Thymus (tissue), 11 donors: ENCODE measurements around the gene VPS8. TPM values are rescaled to one million over a fixed set of nuclear protein-coding genes. Genes with fewer than 3 reads are reported as not detected.
A peak's percentile ranks its signal among the peaks of the same experiment; 100 is the strongest.

Source experiments
- DNase-seq, 9 donors: peaks; one replicate each; pipeline ENCODE4 v3.0.0-alpha.2; 2013; ENCODE audit warnings: low spot score in 9 of 9, low read depth in 6 of 9, missing footprints in 1 of 9
- H3K27ac ChIP-seq, 2 donors: one replicate each; pipeline ENCODE4 v1.5.1; 2013; ENCODE audit warnings: control low read depth in 1 of 2, low read depth in 1 of 2, low read length in 1 of 2, mild to moderate bottlenecking in 1 of 2, moderate library complexity in 1 of 2
- H3K27me3 ChIP-seq, 2 donors: one replicate each; pipeline ENCODE4 v1.5.1; 2013; ENCODE audit warnings: low read length in 1 of 2; ENCODE audit not compliant: control insufficient read depth in 2 of 2, insufficient read depth in 1 of 2
- H3K36me3 ChIP-seq, 2 donors: one replicate each; pipeline ENCODE4 v1.5.1; 2013; ENCODE audit warnings: low read length in 1 of 2, mild to moderate bottlenecking in 1 of 2, moderate library complexity in 1 of 2; ENCODE audit not compliant: control insufficient read depth in 2 of 2, insufficient read depth in 2 of 2
- H3K4me1 ChIP-seq, 2 donors: one replicate each; pipeline ENCODE4 v1.5.1; 2013; ENCODE audit warnings: low read length in 2 of 2; ENCODE audit not compliant: control insufficient read depth in 2 of 2, insufficient read depth in 2 of 2
- H3K4me3 ChIP-seq, 2 donors: one replicate each; pipeline ENCODE4 v1.5.1; 2013; ENCODE audit warnings: low read length in 2 of 2, control low read depth in 1 of 2, mild to moderate bottlenecking in 1 of 2
- H3K9me3 ChIP-seq, 2 donors: one replicate each; pipeline ENCODE4 v1.5.1; 2013; ENCODE audit warnings: low read length in 1 of 2, mild to moderate bottlenecking in 1 of 2; ENCODE audit not compliant: control insufficient read depth in 2 of 2, insufficient read depth in 1 of 2
- WGBS: extraction: QIAGEN DNeasy Blood & Tissue Kit; methylation state at CpG from one replicate; pipeline ENCODE4 v1.1.7; 2013; 5-methylcytosine and 5-hydroxymethylcytosine counted together
- polyA plus RNA-seq: library from polyadenylated mRNA; stranded (reverse); fragments of 200-250 nt; gene quantifications from one replicate; pipeline ENCODE4 v1.2.3, GENCODE V29; 2013
- total RNA-seq: library from RNA; stranded (reverse); fragments of 120-200 nt; gene quantifications from one replicate; pipeline ENCODE4 v1.2.4, GENCODE V29; 2013
- donor health status: healthy.

Gene VPS8
- total and polyA plus RNA-seq, 2 donors = 20.1 to 36.1 TPM

DNA sequence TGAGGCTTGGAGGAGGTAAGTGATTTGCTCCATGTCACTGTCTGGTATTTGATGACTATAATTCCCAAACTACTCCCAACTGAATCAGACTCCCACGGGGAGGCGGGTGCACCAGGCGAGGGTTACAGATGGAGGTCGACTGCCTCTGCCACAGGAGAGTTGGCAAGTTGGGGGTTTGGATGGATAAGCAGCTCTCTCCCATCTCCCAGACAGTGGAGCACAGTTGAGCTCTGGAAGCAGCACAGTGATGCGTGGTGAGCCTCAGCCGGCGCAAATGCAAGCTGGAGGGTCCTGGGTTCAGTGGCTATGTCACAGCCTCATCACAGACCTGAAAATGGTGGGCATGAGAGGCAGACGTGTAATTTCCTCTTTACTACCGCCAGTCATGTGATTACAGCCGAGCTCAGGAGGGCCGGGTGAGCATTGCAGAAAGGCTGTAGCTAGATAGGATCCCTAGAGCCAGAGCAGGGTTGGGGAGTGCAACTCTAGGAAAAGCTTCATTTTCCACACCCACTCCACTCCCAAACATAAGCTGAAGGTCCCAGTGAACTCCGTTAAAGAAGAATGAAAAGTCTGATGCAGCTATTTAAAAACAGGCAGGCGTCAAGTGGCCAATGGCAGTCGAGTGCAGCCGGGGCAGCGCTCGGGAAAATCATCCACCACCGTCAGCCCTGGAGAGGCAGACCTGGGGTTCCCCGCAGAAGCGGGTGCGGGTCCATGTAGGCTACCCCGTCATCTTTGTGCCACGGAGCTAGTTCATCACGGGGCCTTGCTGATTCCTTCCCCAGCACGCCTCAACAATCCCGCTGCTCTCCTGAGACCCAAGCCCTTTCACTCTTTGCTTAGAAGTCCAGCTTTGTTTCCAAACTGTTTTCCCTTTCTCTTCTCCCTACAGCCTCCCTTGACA lies 33.3 kb upstream of the VPS8 start:
- Histone ChIP-seq H3K36me3 (no peaks in the 10 kb centered on the region), H3K4me3 (no peak overlapping the region), H3K9me3 (no peaks in the 10 kb centered on the region), H3K27ac (no peak overlapping the region), H3K27me3 (peaks cover 0 to 11% of the 10 kb centered on the region in 2 donors), H3K4me1 (no peaks in the 10 kb centered on the region)
- WGBS = 76% methylated on average over 26 of the region's 26 CpGs
- DNase-seq = no peak

DNA sequence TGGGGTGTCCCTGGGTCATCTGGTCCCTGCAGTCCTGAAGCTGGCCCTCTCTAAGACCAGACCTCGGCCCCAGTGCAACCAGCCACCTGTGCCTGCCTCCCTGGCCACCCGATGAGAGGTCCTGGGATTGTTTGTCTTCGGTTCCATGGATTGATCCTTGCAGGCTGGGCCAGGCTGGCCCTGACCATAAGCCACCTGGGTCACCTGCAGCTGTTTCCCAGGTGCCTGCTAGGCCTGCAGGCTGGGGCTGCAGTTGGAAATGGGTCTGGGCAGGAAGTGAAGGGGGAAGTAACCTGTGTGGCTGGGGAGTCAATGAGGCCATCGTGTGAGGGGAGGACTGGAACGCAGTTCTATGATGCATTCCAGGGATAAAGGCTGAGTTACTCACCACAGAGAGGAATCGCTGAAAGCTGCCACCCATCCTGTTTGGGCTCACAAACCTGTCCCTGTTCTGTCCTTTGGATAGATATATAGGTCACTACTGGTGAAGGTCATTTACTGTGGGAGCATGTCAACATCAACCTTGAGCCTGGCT lies 30.9 kb upstream of the VPS8 start:
- H3K9me3 ChIP-seq = no peaks in the 10 kb centered on the region
- H3K4me1 ChIP-seq = peaks cover 0 to 10% of the 10 kb centered on the region in 2 donors
- WGBS = 84% methylated on average over 6 of the region's 6 CpGs
- peaks cover 0 to 15% of the 10 kb centered on the region in 2 donors for H3K27me3 ChIP-seq
- H3K4me3 ChIP-seq = no peak overlapping the region
- DNase-seq = no peak
- no peak overlapping the region for H3K27ac ChIP-seq
- no peaks in the 10 kb centered on the region for H3K36me3 ChIP-seq

- Histone ChIP-seq H3K27ac (no peak overlapping the region), H3K4me3 (no peak overlapping the region), H3K9me3 (no peaks in the 10 kb centered on the region), H3K36me3 (no peaks in the 10 kb centered on the region), H3K4me1 (peaks cover 7 to 18% of the 10 kb centered on the region in 2 donors), H3K27me3 (peaks cover 0 to 15% of the 10 kb centered on the region in 2 donors)
- DNase-seq = no peak
- 96% methylated on average over 4 of the region's 4 CpGs for WGBS
Measured at GRCh38 chr3:184781801-184782200, 30.2 kb upstream of the VPS8 start.

- 98% methylated on average over 7 of the region's 7 CpGs for WGBS
- H3K27ac ChIP-seq = no peak overlapping the region
Measured at GRCh38 chr3:184783319-184783718, 28.6 kb upstream of the VPS8 start.

DNA sequence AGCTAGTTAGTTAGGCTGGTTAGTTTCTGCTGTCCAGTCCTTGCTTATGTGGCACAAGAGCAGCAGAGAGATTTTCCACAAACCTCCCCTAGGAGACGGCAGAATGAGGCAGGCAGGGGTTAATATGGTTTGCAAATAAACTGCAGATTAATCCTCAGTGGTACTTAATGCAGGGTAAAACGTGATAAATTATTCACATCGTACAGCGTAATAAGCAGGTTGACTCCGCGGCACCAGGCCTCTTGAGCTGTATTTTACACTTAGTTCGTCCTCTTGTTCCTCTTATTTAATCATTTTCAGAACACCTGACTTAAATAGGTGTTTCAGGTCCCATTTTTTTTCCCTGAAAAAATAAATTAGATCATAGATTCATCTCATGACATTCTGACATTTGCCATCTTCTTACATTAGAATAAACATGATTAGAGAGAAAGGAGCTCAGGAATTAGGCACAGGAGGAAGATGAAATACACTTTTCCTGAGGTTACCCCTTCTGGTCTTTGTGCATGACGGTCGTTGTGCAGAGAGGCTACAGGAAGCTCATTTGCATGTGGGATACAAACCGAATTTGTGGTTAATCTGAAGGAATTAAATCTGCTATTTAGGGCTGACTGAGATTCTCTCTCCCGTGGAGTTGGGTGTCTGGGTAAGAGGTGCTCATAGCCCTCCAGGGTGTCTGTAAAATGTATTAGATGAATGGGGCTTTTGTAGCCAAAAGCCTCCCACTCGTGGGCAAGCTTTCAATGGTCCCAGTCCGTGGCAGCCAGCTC lies 27.1 kb upstream of the VPS8 start:
- peaks cover 0 to 5% of the 10 kb centered on the region in 2 donors for H3K27me3 ChIP-seq
- no peaks in the 10 kb centered on the region for H3K9me3 ChIP-seq
- WGBS = 29% methylated on average over 13 of the region's 13 CpGs
- no peaks in the 10 kb centered on the region for H3K36me3 ChIP-seq
- DNase-seq = no peak
- H3K27ac ChIP-seq = no peak overlapping the region
- peaks cover 7 to 20% of the 10 kb centered on the region in 2 donors for H3K4me1 ChIP-seq
- no peak overlapping the region for H3K4me3 ChIP-seq

More at GRCh38 chr3:184783319-184783718, 28.6 kb upstream of the VPS8 start:
- H3K9me3 ChIP-seq = no peaks in the 10 kb centered on the region
- no peaks in the 10 kb centered on the region for H3K36me3 ChIP-seq
- H3K4me3 ChIP-seq = no peak overlapping the region
- H3K4me1 ChIP-seq = peaks cover 7 to 20% of the 10 kb centered on the region in 2 donors
- H3K27me3 ChIP-seq = peaks cover 0 to 15% of the 10 kb centered on the region in 2 donors
- DNase-seq = no peak

DNA sequence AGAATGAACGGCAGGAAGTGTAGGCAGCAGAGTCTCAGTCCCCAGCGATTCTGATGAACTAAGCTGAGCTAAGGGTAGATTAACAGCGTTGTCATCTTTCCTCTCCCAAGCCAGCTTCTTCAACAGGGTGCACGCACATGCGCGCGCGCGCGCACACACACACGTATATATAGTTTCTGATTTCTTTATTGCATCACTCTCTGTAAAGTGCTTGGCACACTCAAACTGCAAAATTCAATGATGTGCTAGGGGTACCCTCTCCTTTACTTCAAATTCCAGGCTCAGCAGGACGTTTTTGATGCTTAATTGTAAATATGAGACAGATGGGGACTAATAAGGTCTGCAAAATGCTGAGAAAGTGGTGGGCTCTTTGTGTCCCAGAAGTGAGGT lies 26.1 kb upstream of the VPS8 start:
- H3K27me3 ChIP-seq = peaks cover 0 to 5% of the 10 kb centered on the region in 2 donors
- 88% methylated on average over 12 of the region's 12 CpGs for WGBS
- peaks cover 7 to 20% of the 10 kb centered on the region in 2 donors for H3K4me1 ChIP-seq
- DNase-seq = no peak
- no peak overlapping the region for H3K4me3 ChIP-seq
- H3K36me3 ChIP-seq = no peaks in the 10 kb centered on the region
- H3K9me3 ChIP-seq = no peaks in the 10 kb centered on the region
- no peak overlapping the region for H3K27ac ChIP-seq

DNA sequence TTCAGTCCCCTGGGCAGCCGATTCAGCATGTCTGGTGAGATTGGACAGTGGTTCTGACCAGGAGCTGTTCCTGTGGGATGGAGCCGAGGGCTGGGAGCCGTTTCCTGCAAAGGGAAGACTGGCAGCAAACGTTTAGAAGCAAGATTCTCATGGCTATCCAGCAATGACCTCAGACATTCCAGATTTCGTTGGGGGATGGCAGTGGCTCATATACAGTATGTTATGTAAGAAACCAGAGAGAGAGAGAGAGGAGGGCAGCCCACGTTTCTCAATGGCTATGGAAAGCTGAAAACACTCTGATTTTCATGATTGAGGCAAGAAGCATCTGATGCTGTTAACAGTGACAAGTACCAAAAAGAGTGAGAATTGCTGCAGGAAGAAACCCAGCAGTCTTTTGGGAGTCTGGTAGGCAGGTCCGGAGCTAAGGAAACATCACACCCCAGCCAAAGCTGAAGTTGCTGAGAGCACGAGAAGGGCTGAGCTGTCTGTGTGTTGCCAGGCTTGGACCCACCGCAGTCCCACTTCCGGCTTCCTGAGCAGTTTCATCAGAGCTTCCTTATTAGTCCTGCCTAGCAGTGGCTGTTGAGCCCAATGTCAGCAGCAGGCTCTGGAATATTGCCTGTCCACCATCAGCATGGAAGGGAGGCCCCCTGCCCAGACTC lies 25.6 kb upstream of the VPS8 start:
- H3K27ac ChIP-seq = no peak overlapping the region
- peak in 2 of 9 donors; percentile 24 to 54 for DNase-seq

GRCh38 chr3:184788751-184789150 lies 23.2 kb upstream of the VPS8 start:
- Histone ChIP-seq H3K4me3 (no peak overlapping the region), H3K36me3 (no peaks in the 10 kb centered on the region), H3K27me3 (peaks cover 0 to 5% of the 10 kb centered on the region in 2 donors), H3K27ac (no peak overlapping the region), H3K4me1 (peaks cover 7 to 20% of the 10 kb centered on the region in 2 donors), H3K9me3 (no peaks in the 10 kb centered on the region)
- WGBS = 93% methylated on average over 4 of the region's 4 CpGs
- DNase-seq = no peak

More for the DNA sequence above, 25.6 kb upstream of the VPS8 start:
- Histone ChIP-seq H3K27me3 (peaks cover 0 to 5% of the 10 kb centered on the region in 2 donors), H3K4me1 (peaks cover 7 to 20% of the 10 kb centered on the region in 2 donors), H3K36me3 (no peaks in the 10 kb centered on the region), H3K9me3 (no peaks in the 10 kb centered on the region), H3K4me3 (no peak overlapping the region)
- 28% methylated on average over 10 of the region's 10 CpGs for WGBS
